Lung microvascular endothelial cell (primary cell): ENCODE results near the gene RAB3D. TPM values are rescaled to one million over a fixed set of nuclear protein-coding genes. Genes with fewer than 3 reads are reported as not detected.
A peak's percentile ranks its signal among the peaks of the same experiment; 100 is the strongest.
"Not testable (repeated sequence)": the region's sequence is repeated elsewhere in the genome, so short reads cannot be mapped to it uniquely, and the experiment has no call there.

Experiments used
- DNase-seq, 2 donors: peaks; one replicate each; pipeline versions ENCODE4 v3.0.0 to v3.0.0-alpha.2; 2010; ENCODE audit warnings: low read depth in 2 of 2
- total RNA-seq: library from RNA; depleted of rRNA; stranded (reverse); fragments of >200 nt; gene quantifications from 2 replicates; pipeline ENCODE4 v1.2.1, GENCODE V29; 2014

RAB3D gene
- total RNA-seq, 1 donor from 2014 or later: 31.5 TPM

DNA sequence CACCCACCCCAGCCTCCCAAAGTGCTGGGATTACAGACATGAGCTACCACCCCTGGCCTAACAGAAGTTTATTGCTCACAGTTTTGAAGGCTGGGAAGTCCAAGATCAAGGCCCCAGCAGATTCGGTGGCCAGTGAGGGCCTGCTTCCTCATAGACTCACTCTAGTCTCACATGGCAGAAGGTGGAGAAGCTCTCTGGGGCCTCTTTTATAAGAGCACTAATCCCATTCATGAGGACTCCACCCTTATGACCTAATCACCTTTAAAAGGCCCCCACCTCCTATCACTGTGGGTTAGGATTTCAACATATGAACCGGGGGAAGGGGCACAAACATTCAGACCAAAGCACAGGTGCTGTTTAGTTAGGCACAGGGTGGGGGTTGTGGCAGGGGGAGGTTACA is 28.1 kb upstream of the RAB3D start:
- DNase-seq: no peak

DNA sequence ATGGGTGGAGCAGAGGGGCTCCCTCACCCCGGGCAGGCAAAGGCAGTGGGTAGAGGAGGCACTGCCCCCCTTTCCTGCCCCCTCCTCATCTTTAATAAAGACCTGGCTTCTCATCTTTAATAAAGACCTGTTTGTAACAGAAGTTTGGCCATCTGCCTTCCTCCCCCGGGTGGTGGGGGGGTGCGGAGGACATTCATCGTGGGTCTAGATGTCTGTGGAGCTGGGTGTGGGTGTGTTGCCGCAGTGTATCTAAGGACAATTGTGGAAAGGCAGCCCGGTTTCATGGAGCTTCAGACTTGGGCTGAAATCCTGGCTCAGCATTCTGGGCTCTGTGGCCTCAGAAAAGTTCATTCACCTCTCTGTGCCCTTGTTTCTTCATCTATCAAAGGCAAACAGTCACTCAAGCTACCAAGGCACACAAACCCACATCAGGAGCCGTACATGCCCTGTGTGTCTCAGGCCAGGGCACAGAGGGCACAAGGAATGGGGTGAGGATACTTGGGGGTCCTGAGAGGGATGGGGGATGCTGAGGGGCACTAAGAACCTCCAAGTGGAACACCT is 26.2 kb upstream of the RAB3D start:
- DNase-seq: no peak

DNA sequence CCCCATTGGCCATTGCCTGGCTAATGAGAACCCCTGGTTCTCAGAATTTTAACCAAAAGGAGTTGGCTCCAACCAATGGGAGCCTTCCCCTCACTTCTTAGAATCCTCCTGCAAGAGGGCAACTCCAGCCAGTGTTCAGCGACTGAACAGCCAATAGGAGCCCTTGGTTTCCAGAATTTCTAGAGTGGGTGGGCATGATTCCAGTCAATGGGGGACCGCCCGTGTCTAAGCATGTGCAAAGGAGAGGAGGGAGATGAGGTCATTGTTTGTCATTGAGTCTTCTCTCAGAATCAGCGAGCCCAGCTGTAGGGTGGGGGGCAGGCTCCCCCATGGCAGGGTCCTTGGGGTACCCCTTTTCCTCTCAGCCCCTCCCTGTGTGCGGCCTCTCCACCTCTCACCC is 25.5 kb upstream of the RAB3D start:
- no peak for DNase-seq

DNA sequence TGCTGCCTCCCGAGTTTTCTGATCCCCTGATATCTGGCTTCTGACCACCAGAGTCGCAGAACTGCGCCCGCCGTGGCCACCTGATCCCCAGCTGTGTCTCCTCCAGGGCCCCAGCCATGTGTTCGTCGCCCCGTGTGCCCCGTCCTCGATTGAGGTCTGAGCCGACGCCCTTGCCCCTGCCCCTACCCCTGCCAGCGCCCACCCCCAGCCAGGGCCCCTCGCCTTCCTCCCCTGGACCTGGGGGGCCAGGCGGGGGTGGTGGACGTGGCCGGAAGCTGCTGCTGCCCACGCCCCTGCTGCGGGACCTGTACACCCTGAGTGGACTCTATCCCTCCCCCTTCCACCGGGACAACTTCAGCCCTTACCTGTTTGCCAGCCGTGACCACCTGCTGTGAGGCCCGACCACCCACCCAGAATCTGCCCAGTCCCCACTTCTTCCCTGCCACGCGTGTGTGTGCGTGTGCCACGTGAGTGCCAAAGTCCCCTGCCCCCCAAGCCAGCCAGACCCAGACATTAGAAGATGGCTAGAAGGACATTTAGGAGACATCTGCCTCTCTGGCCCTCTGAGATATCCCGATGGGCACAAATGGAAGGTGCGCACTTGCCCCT is 24.9 kb upstream of the RAB3D start:
- DNase-seq: no peak

DNA sequence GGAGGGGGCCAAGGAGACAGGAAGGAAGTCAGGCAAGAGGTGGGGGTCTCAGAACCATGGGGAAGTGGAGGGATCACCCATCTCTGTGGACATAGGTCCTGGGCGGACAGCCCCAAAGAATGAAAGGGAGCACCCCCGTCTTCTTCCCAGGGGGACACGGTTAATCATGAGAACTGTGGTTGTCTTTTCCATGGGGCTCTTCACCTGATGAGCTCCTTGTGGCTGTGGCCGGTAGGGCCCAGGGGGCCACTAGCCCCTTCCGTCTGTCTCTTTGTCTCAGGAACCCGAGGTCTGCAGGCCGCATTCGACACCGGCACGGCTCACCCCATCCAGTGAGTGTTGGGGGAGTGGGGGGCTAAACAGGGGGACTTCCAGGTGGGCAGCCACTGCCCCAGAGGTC is 24.4 kb upstream of the RAB3D start:
- DNase-seq: no peak

DNA sequence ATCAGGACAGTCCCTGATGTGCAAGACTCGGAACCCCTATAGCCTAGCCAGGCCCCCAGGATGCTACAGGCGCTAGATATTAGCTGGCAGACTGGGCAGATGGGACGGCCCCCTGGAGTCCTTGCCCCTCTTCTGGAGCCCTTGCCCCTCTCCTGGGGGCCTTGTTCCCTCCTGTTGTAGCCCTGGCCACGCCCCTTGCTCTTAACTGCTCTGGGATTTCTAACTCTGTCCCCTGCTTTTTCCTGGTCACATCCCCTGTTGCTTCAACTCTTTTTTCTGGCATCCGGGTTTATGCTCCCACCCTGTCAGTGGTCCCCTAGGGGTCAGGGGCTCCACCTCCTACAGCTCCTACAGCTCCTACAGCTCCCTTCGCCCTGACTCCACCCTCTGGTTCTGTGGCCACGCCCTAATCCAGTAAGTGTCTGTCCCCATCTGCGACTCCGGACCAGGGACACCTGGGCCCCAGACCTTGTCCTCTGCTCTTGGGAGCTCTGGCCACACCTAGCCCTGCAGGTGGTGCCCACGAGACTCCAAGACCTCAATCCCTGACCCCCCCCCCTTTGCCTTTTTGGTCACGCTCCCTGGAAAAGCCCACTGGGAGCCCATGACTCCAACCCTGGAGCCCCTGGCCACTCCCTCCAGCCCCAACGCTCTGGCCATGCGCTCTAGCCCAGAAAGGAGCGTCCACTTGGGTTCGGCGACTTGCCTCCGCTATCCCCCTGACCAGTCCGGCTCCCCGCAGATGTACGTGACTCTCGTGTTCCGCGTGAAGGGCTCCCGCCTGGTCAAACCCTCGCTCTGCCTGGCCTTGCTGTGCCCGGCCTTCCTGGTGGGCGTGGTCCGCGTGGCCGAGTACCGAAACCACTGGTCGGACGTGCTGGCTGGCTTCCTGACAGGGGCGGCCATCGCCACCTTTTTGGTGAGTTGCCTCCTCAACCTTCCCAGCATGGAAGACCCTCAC is 22.6 kb upstream of the RAB3D start:
- no peak for DNase-seq

DNA sequence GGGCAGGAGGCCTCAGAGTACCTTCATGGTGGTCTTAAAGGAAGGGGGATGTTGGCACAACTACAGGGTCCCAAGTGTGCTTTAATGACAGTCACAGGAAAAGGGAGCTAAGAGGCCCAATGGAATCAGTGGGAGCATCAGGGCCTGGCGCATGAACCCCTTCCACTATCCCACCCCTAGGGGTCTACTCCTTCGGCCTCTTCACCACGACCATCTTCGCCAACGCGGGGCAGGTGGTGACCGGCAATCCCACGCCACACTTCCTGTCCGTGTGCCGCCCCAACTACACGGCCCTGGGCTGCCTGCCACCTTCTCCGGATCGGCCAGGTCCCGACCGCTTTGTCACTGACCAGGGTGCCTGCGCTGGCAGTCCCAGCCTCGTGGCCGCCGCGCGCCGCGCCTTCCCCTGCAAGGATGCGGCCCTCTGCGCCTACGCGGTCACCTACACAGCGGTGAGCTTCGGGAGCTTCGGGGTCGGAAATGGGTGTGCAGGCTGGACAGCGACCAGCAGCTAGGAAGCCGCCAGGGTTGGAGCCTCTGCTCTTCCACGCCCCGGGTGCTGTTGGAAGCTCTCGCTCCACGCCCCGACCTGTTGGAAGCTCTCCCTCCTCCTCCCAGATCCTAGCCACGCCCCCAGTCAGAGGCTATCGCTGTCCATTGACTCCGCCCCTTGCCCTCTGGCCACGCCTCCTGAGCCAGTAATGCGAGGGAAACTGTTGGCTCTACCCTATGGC is 21.7 kb upstream of the RAB3D start:
- peak in 1 of 2 donors; percentile 72 for DNase-seq

DNA sequence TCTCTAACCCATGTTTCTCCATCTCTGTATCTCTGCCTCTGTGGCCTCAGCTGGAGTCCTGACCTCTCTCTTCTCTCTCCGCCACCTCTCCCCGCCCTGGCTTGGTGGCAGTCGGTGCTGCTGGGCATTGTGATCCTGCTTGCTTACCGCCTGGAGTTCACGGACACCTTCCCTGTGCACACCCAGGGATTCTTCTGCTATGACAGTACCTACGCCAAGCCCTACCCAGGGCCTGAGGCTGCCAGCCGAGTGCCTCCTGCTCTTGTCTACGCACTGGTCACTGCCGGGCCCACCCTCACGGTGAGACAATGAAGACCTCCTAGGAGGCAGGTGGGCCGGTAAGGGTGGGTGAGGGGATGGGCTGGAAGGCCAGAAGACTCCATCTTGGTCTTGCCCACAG is 20.0 kb upstream of the RAB3D start:
- no peak for DNase-seq

DNA sequence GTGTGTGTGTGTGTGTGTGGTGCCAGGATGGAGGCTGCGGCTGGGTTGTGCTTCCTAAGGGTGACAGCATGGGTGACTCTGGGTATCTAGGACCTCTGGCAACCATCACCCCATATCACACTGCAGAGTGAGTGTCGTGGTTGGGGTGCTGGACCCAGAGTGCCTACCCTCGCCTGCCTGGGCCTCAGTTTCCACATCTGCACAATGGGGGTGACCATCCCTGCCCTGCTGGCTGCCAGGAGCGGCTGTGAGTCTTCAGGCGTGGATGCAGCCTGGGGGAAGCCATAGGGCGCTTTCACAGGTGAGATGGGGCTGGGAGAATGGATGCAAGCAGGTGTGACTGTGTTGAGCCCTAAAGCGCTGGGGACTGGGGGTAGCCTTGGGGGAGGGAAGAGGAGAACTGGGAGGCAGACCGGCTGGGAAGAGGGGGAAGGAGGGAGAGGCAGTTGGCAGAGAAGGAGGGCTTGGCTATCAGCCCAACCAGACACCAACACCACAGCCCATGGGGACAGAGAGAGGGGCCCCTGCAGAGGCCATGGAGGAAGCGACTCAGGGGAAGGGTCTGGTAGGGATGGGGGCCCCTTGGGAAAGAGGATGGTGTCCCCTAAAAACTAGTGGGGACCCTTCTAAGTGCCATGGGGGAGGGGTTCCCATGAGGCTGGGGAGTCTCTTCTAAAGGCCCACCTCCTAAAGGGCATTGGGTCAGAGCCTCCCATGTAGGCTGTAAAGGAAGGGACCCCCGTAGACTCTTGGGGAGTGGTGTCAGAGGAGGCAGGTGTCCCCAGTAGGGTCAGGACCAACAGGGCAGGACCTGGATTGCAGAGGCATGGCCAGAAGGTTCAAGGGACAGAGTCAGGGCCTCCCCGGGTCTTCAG is 17.5 kb upstream of the RAB3D start:
- no peak for DNase-seq

DNA sequence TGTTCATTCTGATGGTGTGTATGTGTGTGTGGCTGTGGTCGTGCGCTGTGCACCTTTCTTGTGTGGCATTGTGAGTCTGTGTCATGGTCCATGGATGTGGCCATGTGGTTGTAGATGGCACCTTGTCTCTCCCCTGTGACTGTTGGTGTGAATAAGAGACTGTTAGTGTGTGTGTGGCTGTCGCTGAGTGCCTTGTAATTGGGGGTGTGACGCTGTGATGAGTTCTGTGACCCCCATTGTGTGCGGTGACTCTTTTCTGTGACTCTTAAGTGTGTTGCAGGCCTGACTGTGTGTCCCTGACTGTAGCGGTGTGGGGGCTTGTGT is 16.6 kb upstream of the RAB3D start:
- no peak for DNase-seq

DNA sequence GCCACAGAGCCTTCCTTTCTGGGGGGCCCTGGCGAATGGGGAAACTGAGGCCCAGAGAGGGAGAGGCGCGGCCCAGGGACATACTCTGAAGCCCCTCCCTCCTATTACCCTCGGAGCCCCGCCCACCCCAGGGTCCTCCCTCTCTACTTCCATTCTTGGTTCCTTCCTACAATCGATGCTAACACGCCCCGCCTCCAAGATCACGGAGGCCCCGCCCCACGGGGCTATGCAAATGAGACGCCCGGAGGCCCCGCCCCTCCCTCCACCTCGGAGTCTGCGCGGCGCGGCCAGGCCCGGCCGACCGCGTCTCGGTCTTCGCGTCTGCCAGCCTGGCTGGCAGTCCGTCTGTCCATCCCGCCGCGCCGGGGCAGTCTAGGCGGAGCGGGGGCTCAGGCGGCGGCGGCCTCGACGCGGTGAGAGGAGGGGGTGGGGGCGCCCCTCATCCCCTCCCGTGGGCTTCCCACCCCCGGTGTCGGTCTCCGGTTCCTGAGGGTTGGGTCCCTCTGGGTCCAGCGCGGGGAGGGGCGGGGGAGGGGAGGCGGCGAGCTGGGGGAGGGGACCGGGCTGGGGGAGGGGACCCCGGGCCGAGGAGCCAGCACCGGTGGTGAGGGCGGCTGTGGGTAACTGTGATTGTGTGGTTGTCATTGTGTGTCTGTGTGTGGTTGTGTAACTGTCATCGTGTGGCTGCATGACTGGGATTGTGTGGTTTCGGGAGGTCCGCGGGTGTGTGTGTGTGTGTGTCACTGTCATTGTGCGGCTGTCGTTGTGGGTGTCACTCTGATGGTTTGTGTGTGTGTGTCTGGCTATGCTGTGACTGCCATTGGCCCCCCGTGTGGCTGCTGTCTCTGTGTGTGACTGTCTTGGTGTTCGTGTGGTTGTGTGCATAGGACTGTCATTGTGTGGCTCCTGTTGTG is 16.0 kb upstream of the RAB3D start, which contains the start of gene PLPPR2:
Gene PLPPR2 (plus strand): TSS at position 273 of the 914 bp plus-strand sequence. CDS start 2,242 bp downstream, outside the sequence.
- DNase-seq: peak; percentile 89

DNA sequence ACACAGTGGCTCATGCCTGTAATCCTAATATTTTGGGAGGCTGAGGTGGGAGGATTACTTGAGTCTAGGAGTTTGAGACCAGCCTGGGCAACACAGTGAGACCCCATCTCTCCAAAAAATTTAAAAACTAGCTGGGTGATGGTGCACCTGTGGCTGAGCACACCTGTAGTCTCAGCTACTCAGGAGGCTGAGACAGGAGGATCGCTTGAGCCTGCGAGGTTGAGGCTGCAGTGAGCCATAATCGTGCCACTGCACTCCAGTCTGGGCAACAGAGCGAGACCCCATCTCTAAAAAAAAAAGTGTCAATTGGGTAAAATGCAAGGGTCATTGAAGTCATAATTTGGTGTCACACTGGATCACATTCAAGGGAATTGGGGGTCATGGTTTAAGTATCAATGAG is 14.6 kb upstream of the RAB3D start:
- not testable (repeated sequence) for DNase-seq

DNA sequence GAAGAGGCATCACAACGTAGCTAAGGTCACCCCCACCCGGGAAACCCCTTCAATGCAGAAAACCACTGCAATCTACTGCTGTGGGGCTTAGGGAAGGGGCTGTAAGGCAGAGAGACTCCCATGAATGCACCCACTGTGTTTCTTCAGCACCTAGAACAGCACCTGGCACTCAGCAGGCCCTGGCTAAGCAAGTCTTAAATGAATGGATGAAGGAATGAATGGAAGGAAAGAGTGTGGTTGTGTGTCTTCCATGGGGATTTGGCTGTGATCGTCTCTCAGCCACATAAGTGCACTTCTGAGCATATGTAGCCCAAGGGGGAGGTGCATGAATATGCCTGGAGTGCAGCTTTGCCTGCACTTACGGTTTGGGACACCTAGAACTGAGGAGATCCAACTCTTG is 9.7 kb upstream of the RAB3D start:
- DNase-seq: no peak

DNA sequence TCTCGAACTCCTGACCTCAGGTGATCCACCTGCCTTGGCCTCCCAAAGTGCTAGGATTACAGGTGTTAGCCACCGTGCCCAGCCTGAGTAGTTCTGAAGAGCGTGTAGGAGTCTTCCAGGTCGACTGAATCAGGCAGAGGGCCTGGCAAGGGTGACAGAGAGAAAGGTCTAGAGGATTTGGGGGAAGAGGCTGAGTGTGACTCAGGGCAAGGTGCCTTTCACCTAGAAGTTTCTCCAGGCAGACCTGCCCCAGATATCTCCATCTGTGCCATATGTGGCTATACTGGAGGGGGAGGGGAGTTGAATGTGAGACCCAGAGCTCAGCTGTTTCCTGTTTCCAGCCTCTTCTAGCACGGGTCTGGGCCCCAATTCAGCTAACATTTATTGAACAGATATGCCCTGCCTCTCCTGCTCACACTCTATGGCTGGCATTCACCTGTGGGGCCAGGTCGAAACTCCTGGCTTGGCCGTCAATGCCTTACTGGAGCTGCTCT is 8.1 kb upstream of the RAB3D start:
- no peak for DNase-seq

DNA sequence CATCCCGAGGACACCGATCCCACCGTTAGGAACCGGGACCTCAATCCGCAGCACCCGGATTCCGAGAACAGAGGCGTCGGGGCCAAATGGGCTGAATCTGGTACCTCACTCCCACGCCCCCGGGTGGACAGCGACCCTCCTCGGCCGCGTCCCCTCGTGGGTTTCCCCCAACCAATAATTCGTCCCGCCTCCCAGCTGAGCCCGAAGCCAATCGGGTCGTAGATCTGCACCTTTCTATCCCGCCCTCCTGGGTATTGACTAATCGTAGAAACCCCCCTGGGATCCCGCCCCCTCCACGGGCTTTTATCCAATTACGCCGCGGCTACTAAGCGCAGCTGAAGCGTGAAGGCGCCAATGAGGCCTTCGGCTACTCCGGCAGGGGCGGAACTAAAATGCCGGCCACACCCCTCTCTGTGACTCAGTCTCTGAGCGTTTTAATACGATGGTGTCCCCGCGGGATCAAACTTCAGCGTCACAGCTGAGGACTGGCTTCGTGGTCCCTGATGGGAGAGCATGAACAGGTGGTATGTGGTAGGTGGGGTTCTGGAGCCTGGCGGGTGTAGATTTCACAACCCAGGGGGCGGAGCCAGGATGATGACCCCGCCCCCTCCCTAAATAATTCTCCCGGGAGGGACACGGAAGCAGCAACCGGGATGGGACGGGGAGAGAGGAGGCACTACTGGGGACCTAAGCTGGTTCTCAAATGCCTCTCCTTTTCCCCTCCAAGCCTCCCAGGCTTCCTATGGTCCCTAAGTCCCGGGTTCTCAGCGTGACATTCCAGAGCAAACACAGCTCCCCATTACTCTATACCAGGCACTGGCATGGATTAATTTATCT is 6.9 kb upstream of the RAB3D start, which contains the start of the genes CCDC159 and TMEM205:
Gene CCDC159 (plus strand): TSS at position 416 of the 837 bp plus-strand sequence. CDS start 88 bp downstream, at position 504.
Gene TMEM205 (minus strand): TSS at position 165 of the 837 bp plus-strand sequence. CDS start 649 bp downstream, outside the sequence.
- DNase-seq: peak; percentile 99

DNA sequence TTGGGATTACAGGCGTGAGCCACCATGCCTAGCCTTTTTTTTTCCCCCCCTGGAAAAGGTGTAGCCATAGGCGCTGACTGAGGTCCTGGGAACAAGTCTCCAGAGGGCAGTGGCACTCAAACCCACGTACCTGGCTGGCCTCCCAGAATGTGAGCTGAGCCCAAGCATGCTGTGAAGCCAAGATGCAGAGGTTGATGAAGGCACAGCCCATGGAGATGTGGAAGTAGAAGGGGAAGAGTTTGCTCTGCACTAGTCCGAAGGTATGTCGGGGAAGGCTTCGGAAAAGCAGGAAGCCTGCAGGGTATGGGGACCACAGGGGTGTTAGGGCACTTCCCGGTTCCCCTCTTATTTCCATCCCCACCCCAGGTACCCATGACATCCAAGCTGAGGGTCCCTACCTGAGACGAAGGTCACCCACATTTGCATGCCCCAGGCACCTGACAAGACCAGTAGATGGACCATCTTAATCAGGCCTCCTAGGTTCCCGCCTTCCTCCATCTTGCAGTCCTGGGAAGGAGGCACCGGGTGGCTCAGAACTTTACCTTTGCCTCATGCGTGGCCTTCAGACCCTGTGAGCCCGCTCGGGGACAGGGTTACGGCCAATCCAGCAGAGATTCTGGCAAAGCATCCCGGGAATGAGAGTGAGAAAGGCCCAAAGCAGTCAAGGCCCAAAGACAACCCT is 5.8 kb upstream of the RAB3D start:
- DNase-seq: no peak

DNA sequence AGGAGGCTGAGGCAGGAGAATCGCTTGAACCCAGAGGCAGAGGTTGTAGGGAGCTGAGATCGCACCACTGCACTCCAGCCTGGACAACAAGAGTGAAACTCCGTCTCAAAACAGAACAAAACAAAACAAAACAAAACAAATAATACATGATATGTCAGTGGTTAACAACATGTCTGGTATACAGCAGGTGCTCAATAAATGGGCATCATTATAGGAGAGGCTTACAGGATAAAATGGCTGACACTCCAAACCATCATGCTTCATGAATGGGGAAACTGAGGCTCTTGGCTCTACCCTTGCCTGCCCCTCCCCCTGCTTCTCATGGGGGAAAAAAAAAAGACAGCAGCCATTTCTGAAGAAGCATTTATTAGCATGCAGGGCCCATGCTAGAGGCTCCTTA is 3.0 kb upstream of the RAB3D start:
- DNase-seq: no peak

DNA sequence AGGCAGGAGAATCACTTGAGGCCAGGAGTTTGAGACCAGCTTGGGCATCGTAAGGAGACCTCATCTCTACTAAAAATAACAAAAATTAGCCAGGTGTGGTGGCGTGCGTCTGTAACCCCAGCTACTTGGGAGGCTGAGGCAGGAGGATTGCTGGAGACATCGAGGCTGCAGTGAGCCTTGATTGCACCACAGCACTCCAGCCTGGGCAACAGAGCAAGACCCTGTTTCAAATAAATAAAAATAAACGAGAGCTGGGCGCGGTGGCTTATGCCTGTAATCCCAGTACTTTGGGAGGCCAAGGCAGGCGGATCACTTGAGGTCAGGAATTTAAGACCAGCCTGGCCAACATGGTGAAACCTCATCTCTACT is 626 bp upstream of the RAB3D start:
- DNase-seq: not testable (repeated sequence)
